GM12878 (cell line): ENCODE results near the gene KIF21B. TPM values are rescaled to one million over a fixed set of nuclear protein-coding genes. Genes with fewer than 3 reads are reported as not detected.

Source experiments
- ATAC-seq: fragments of 200-7000 bp; cut with Tn5 transposase; 3 replicates; pipeline ENCODE4 v1.9.1; 2020; ENCODE audit warnings: mild to moderate bottlenecking, moderate library complexity
- BruUV-seq: library from RNA; stranded (reverse); fragments of 400-500 nt; replicated peaks from 2 replicates; lab custom pipeline; 2021; lab: Mats Ljungman, UMichigan
- CTCF ChIA-PET: fragments of 300-600 bp; sonication (Branson Sonifier 250); formaldehyde crosslinking; extraction: SDS; loops from one replicate; lab custom pipeline; 2021; ENCODE audit warnings: inconsistent platforms; lab: Yijun Ruan, JAX
- POLR2A ChIA-PET: fragments of 350-600 bp; formaldehyde crosslinking; extraction: SDS; loops from one replicate; lab custom pipeline; 2021; ENCODE audit warnings: inconsistent platforms; lab: Charles Lee
- RAD21 ChIA-PET: fragments of 300-600 bp; sonication (Branson Sonifier 250); formaldehyde crosslinking; loops from one replicate; lab custom pipeline; 2023; ENCODE audit warnings: antibody characterized with exemption; ENCODE audit not compliant: unreplicated experiment; lab: Charles Lee
- SMC1A ChIA-PET: fragments of 300-600 bp; sonication (Branson Sonifier 250); formaldehyde crosslinking; loops from one replicate; lab custom pipeline; 2023; ENCODE audit not compliant: unreplicated experiment, uncharacterized antibody; lab: Charles Lee
- DNase-seq: peaks from one replicate; pipeline ENCODE4 v3.0.0-alpha.2; 2011; ENCODE audit warnings: low read depth, low spot score
- FAIRE-seq: peaks from 3 replicates; lab custom pipeline; 2011; peaks lifted over from hg19 to GRCh38; lab: Jason Lieb, UNC
- H2AFZ ChIP-seq: 2 replicates; pipeline ENCODE4 v1.6.0; 2011; ENCODE audit warnings: low read depth, low read length, control low read depth; ENCODE audit not compliant: control insufficient read depth
- H3K27ac ChIP-seq: 2 replicates; pipeline ENCODE4 v1.5.1; 2011; ENCODE audit warnings: control low read depth; ENCODE audit not compliant: control insufficient read depth, insufficient read depth
- H3K27me3 ChIP-seq, 2 experiments: replicated peaks in 1 of 2; 2 replicates each; pipeline versions ENCODE4 v1.6.0 to v1.6.1; 2011; ENCODE audit warnings: low read length in 1 of 2; ENCODE audit not compliant: control insufficient read depth in 2 of 2, insufficient read depth in 2 of 2
- H3K36me3 ChIP-seq, 2 experiments: 2 replicates each; pipeline ENCODE4 v1.5.1; 2011; ENCODE audit warnings: low read length in 1 of 2; ENCODE audit not compliant: control insufficient read depth in 2 of 2, insufficient read depth in 2 of 2
- H3K4me1 ChIP-seq: 2 replicates; pipeline ENCODE4 v1.6.1; 2011; ENCODE audit warnings: mild to moderate bottlenecking, low read length, moderate library complexity, mixed read lengths; ENCODE audit not compliant: control insufficient read depth, insufficient read depth
- H3K4me2 ChIP-seq: 2 replicates; pipeline ENCODE4 v1.6.0; 2011; ENCODE audit warnings: control low read depth; ENCODE audit not compliant: control insufficient read depth, insufficient read depth
- H3K4me3 ChIP-seq: fragments of 200-600 bp; sonication (generic); 2 replicates; pipeline ENCODE4 v1.5.1; 2016
- H3K79me2 ChIP-seq: 2 replicates; pipeline ENCODE4 v1.6.0; 2011; ENCODE audit warnings: low read length; ENCODE audit not compliant: control insufficient read depth, insufficient read depth
- H3K9ac ChIP-seq: 2 replicates; pipeline ENCODE4 v1.8.0; 2011; ENCODE audit warnings: low read length, control low read depth, mixed read lengths; ENCODE audit not compliant: control insufficient read depth, insufficient read depth
- H3K9me3 ChIP-seq: replicated peaks from 3 replicates; pipeline ENCODE4 v1.5.1; 2011; ENCODE audit warnings: mild to moderate bottlenecking, low read length; ENCODE audit not compliant: control insufficient read depth, insufficient read depth
- H4K20me1 ChIP-seq: 2 replicates; pipeline ENCODE4 v1.6.0; 2011; ENCODE audit not compliant: control insufficient read depth, insufficient read depth
- GABPA ChIP-seq: IDR thresholded peaks from 2 replicates; pipeline ENCODE4 v1.6.1; 2014; ENCODE audit warnings: antibody characterized with exemption, low read depth, mild to moderate bottlenecking, inconsistent platforms
- GATAD2B ChIP-seq: fragments of 450-650 bp; conservative IDR thresholded peaks from 2 replicates; pipeline ENCODE4 v1.6.1; 2017; ENCODE audit warnings: low read depth, mild to moderate bottlenecking, moderate library complexity
- PKNOX1 ChIP-seq: fragments of 450-650 bp; IDR thresholded peaks from 2 replicates; pipeline ENCODE4 v1.6.1; 2016; ENCODE audit warnings: mild to moderate bottlenecking
- ZZZ3 ChIP-seq: IDR thresholded peaks from 2 replicates; pipeline ENCODE4 v1.6.1; 2011; ENCODE audit warnings: low read depth; ENCODE audit not compliant: control insufficient read depth, insufficient read length
- WGBS: methylation state at CpG from one replicate; pipeline ENCODE4 v1.1.6; 2016; ENCODE audit warnings: low lambda C conversion rate; ENCODE audit not compliant: insufficient replicate concordance, insufficient coverage; ENCODE audit errors: missing lambda C conversion rate; 5-methylcytosine and 5-hydroxymethylcytosine counted together
- in situ Hi-C: fragments of 300-500 bp; cut with MboI; formaldehyde crosslinking; loops from 9 replicates; pipeline ENCODE4 v1.14.3; 2018; ENCODE audit warnings: mixed read lengths
- intact Hi-C: fragments of 100-400 bp; cut with micrococcal nuclease; formaldehyde crosslinking; loops from one replicate; pipeline ENCODE4 v1.14.2; 2022; ENCODE audit not compliant: unreplicated experiment
- polyA plus RNA-seq, 11 experiments: library from polyadenylated mRNA; depleted of rRNA in 4 of 11; unstranded in 6 of 11; stranded (reverse) in 5 of 11; fragments of >200 nt; fragmentation: Nextera tagmentation in 4 of 11; fragmentation: Illumina TruSeq in 1 of 11; extraction: Ambion mirVana in 4 of 11; extraction: Trizol in 1 of 11; gene quantifications; 1 replicate in 1 of 11; 2 replicates in 10 of 11; pipeline versions ENCODE4 v1.2.1 to v1.2.3, GENCODE V29; 2011 to 2016; ENCODE audit warnings: inconsistent platforms in 2 of 11, missing spikeins in 2 of 11, low read depth in 1 of 11
- total RNA-seq, 4 experiments: library from RNA; depleted of rRNA in 3 of 4; stranded (reverse); fragments of >200 nt in 3 of 4; fragmentation: Illumina TruSeq in 1 of 4; extraction: Trizol in 1 of 4; gene quantifications; 2 replicates each; pipeline versions ENCODE4 v1.2.1 to v1.2.3, GENCODE V29; 2013 to 2021
- TF ChIP-seq, protein P1 (sequence below): IDR thresholded peaks from 2 replicates; pipeline ENCODE4 v1.6.1; 2012; ENCODE audit warnings: low read length, inconsistent platforms
- TF ChIP-seq, protein P2 (sequence below): fragments of 450-650 bp; conservative IDR thresholded peaks from 2 replicates; pipeline ENCODE4 v1.6.1; 2017; ENCODE audit warnings: mild to moderate bottlenecking, moderate library complexity

KIF21B gene
- total and polyA plus RNA-seq, 10 of the 15 experiments (the other 5 are each of a cell fraction or from before 2014, with no cell fraction given), result 2.3 to 47.7 (median 12.6) TPM

- intact Hi-C loops, result no loop called here
- H3K9ac ChIP-seq, result no peak overlapping the region
- H3K36me3 ChIP-seq, result no peaks in the 10 kb centered on the region
- H3K4me1 ChIP-seq, result peaks cover 55% of the 10 kb centered on the region
- peaks cover 20% of the 10 kb centered on the region for H3K79me2 ChIP-seq
- H3K27me3 ChIP-seq, result no peaks in the 10 kb centered on the region
- in situ Hi-C loops, result no loop called here
- no peaks in the 10 kb centered on the region for H3K9me3 ChIP-seq
- RAD21 ChIA-PET, result interaction anchor here (0.7 to 15.8 kb wide), 14 partner anchors 10 to 467 kb away, joined by 3 to 239 read pairs (median 5); no protein-coding TSS in a partner anchor
- peak overlapping the region; percentile 23 for H3K4me2 ChIP-seq
- WGBS, result 17% methylated on average over 3 of the region's 3 CpGs
- no peak overlapping the region for H3K4me3 ChIP-seq
- ATAC-seq (no peak), DNase-seq (no peak), FAIRE-seq (no peak)
- TF ChIP-seq ZZZ3 (no peak), PKNOX1 (no peak), GATAD2B (0 out of 2 replicates have a peak, but pooled peaks have one; percentile 8), GABPA (no peak)
- TF ChIP-seq, protein P1, sequence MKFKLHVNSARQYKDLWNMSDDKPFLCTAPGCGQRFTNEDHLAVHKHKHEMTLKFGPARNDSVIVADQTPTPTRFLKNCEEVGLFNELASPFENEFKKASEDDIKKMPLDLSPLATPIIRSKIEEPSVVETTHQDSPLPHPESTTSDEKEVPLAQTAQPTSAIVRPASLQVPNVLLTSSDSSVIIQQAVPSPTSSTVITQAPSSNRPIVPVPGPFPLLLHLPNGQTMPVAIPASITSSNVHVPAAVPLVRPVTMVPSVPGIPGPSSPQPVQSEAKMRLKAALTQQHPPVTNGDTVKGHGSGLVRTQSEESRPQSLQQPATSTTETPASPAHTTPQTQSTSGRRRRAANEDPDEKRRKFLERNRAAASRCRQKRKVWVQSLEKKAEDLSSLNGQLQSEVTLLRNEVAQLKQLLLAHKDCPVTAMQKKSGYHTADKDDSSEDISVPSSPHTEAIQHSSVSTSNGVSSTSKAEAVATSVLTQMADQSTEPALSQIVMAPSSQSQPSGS, result no peak
- TF ChIP-seq, protein P2, sequence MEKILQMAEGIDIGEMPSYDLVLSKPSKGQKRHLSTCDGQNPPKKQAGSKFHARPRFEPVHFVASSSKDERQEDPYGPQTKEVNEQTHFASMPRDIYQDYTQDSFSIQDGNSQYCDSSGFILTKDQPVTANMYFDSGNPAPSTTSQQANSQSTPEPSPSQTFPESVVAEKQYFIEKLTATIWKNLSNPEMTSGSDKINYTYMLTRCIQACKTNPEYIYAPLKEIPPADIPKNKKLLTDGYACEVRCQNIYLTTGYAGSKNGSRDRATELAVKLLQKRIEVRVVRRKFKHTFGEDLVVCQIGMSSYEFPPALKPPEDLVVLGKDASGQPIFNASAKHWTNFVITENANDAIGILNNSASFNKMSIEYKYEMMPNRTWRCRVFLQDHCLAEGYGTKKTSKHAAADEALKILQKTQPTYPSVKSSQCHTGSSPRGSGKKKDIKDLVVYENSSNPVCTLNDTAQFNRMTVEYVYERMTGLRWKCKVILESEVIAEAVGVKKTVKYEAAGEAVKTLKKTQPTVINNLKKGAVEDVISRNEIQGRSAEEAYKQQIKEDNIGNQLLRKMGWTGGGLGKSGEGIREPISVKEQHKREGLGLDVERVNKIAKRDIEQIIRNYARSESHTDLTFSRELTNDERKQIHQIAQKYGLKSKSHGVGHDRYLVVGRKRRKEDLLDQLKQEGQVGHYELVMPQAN, result no peak
- no peaks in the 10 kb centered on the region for H4K20me1 ChIP-seq
- BruUV-seq, result no TSS peak
- peak overlapping the region; percentile 22 for H3K27ac ChIP-seq
- SMC1A ChIA-PET, result interaction anchor here (0.7 to 10.3 kb wide), 21 partner anchors 8 to 405 kb away, joined by 3 to 91 read pairs (median 4); no protein-coding TSS in a partner anchor
- POLR2A ChIA-PET, result interaction anchor here (1.0 to 2.6 kb wide), 13 partner anchors 8 to 404 kb away, joined by 3 to 26 read pairs (median 5); partner anchors contain the start of gene DDX59
- no peak overlapping the region for H2AFZ ChIP-seq
- CTCF ChIA-PET, result interaction anchor here (0.6 to 16.7 kb wide), 18 partner anchors 11 to 464 kb away, joined by 3 to 250 read pairs (median 7); no protein-coding TSS in a partner anchor
Measured at GRCh38 chr1:201026234-201026633, 2.7 kb upstream of the KIF21B start.
